ENCODE data around the gene PRDM13. TPM values are rescaled to one million over a fixed set of nuclear protein-coding genes. Genes with fewer than 3 reads are reported as not detected.
"Not testable (repeated sequence)": the region's sequence is repeated elsewhere in the genome, so short reads cannot be mapped to it uniquely, and the experiment has no call there.

Gene PRDM13
- total and polyA plus RNA-seq, 2 experiments from 2014 or later = not detected

DNA sequence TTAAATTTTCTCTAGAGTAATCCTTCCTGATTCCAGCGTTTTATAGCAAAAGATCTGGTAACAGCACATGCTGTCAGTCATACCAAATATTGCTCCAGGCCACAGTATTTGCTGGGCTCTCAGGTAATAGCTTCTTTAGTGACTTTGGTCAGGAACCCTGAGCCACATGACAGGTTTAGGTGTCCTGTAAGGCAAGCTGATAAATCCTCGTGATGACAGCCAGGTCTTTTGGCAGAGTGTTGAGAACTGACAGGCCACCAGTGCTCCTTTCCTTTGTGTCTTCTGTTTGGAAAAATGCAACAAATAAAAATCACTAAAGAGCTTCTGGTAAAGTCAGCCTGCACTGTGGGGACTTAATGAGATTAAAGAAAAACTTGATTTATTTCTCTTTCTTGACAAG, 34.6 kb downstream of the PRDM13 start:
- no peaks in the 10 kb centered on the region for H4K20me1 ChIP-seq (ENCODE audit: insufficient read depth)
- H3K27ac ChIP-seq = no peak overlapping the region
- WGBS, 2 experiments (ENCODE audit: low coverage in 1 of 2, low lambda C conversion rate in 2 of 2, missing lambda C conversion rate in 2 of 2) = 0 to 8% methylated on average over 2 of the region's 2 CpGs
- no peak for TF ChIP-seq EZH2 (IDR thresholded peaks at IDR 0.05; ENCODE audit: insufficient read depth, poor library complexity, severe bottlenecking)
- no peak for TF ChIP-seq EZH2phosphoT487 (IDR thresholded peaks at IDR 0.05; ENCODE audit: insufficient read depth, low read depth)
- no peaks in the 10 kb centered on the region for H3K36me3 ChIP-seq (ENCODE audit: low read depth)
- in situ Hi-C loops (cut with MboI) = no loop called here
- H3F3A ChIP-seq (ENCODE audit: insufficient read depth) = no peaks in the 10 kb centered on the region
- no peak overlapping the region for H3K9ac ChIP-seq
- H3K4me1 ChIP-seq (ENCODE audit: insufficient read depth) = no peaks in the 10 kb centered on the region
- no peaks in the 10 kb centered on the region for H3K9me2 ChIP-seq (ENCODE audit: insufficient read depth)
- H3K9me3 ChIP-seq (ENCODE audit: low read depth) = no peaks in the 10 kb centered on the region
- DNase-seq = no peak
- no peaks in the 10 kb centered on the region for H3K27me3 ChIP-seq (replicated peaks; ENCODE audit: insufficient read depth)
- no peaks in the 10 kb centered on the region for H3K79me2 ChIP-seq (ENCODE audit: insufficient read depth)
- no peak overlapping the region for H3K4me3 ChIP-seq
- H3K4me2 ChIP-seq (ENCODE audit: unreplicated experiment) = no peak overlapping the region
- H2AFZ ChIP-seq = no peak overlapping the region

DNA sequence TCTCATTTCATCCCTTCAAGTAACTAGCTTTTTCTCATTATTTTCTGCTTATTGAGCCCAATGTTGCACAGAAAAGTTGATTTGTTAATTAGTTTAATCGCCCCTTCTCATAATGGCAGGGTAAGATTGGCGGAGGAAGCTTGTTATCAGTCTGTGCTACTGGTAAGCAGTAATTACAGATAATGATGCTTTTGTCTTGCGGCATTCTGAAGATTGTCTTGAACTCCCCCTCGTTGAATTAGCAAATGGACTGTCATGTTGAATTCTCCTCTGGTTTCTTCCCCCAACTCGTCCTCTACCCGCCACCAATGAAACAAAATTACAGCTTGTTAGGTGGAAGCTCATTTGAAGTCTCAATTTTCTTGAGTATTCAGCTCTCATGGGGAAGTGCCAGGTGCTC, 39.4 kb downstream of the PRDM13 start:
- no peaks in the 10 kb centered on the region for H3K4me1 ChIP-seq (ENCODE audit: insufficient read depth)
- no peaks in the 10 kb centered on the region for H4K20me1 ChIP-seq (ENCODE audit: insufficient read depth)
- TF ChIP-seq EZH2 (IDR thresholded peaks at IDR 0.05; ENCODE audit: insufficient read depth, poor library complexity, severe bottlenecking) = no peak
- TF ChIP-seq EZH2phosphoT487 (IDR thresholded peaks at IDR 0.05; ENCODE audit: insufficient read depth, low read depth) = no peak
- H3K27ac ChIP-seq = no peak overlapping the region
- no peaks in the 10 kb centered on the region for H3K27me3 ChIP-seq (replicated peaks; ENCODE audit: insufficient read depth)
- no peaks in the 10 kb centered on the region for H3K9me2 ChIP-seq (ENCODE audit: insufficient read depth)
- H3F3A ChIP-seq (ENCODE audit: insufficient read depth) = no peaks in the 10 kb centered on the region
- no peak for DNase-seq
- H2AFZ ChIP-seq = no peak overlapping the region
- no peaks in the 10 kb centered on the region for H3K79me2 ChIP-seq (ENCODE audit: insufficient read depth)
- WGBS, 2 experiments (ENCODE audit: low coverage in 1 of 2, low lambda C conversion rate in 2 of 2, missing lambda C conversion rate in 2 of 2) = 22% methylated on average over 6 of the region's 6 CpGs
- H3K36me3 ChIP-seq (ENCODE audit: low read depth) = no peaks in the 10 kb centered on the region
- H3K9me3 ChIP-seq (ENCODE audit: low read depth) = no peaks in the 10 kb centered on the region
- no peak overlapping the region for H3K9ac ChIP-seq
- H3K4me2 ChIP-seq (ENCODE audit: unreplicated experiment) = no peak overlapping the region
- no peak overlapping the region for H3K4me3 ChIP-seq
- in situ Hi-C loops (cut with MboI) = no loop called here

DNA sequence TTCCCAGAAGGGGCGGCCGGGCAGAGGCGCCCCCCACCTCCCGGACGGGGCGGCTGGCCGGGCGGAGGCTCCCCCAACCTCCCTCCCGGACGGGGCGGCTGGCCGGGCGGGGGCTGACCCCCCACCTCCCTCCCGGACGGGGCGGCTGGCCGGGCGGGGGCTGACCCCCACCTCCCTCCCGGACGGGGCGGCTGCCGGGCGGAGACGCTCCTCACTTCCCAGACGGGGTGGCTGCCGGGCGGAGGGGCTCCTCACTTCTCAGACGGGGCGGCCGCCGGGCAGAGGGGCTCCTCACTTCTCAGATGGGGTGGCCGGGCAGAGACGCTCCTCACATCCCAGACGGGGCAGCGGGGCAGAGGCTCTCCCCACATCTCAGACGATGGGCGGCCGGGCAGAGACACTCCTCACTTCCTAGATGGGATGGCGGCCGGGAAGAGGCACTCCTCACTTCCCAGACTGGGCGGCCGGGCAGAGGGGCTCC, 43.5 kb downstream of the PRDM13 start:
- H3K27ac ChIP-seq; in situ Hi-C loops (cut with MboI); H3K27me3 ChIP-seq (replicated peaks; ENCODE audit: insufficient read depth); H3K4me1 ChIP-seq (ENCODE audit: insufficient read depth); H2AFZ ChIP-seq; DNase-seq; H3K79me2 ChIP-seq (ENCODE audit: insufficient read depth); H3K9ac ChIP-seq; H4K20me1 ChIP-seq (ENCODE audit: insufficient read depth); H3K4me2 ChIP-seq (ENCODE audit: unreplicated experiment); H3K36me3 ChIP-seq (ENCODE audit: low read depth); H3K4me3 ChIP-seq; H3K9me3 ChIP-seq (ENCODE audit: low read depth); H3K9me2 ChIP-seq (ENCODE audit: insufficient read depth); H3F3A ChIP-seq (ENCODE audit: insufficient read depth): not testable (repeated sequence)
- 80% methylated on average over 2 of the region's 42 CpGs; no CpG with 5 or more reads in 1 of the 2 experiments for WGBS, 2 experiments (ENCODE audit: low coverage in 1 of 2, low lambda C conversion rate in 2 of 2, missing lambda C conversion rate in 2 of 2)

DNA sequence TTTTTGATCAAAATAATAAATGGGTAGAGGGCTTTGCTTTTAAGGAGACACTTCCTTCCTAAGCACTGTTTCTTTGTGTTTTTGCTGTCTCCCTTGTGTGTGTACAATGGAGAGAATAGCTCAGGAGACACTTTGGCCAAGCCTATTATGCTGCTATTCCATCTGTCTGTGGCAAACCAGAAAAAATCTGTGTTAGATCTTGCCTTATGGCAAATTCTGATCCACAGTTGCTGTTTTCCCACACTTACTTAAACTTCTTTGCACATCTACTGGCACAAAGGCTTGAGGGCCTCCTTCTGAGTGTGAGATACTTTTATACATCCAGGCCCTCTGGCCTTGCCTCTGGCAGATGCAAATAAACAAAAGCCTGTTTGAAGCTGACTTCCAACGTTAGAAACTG, 53.6 kb downstream of the PRDM13 start:
- H4K20me1 ChIP-seq (ENCODE audit: insufficient read depth) = no peaks in the 10 kb centered on the region
- no peak overlapping the region for H2AFZ ChIP-seq
- H3K79me2 ChIP-seq (ENCODE audit: insufficient read depth) = no peaks in the 10 kb centered on the region
- no peaks in the 10 kb centered on the region for H3K27me3 ChIP-seq (replicated peaks; ENCODE audit: insufficient read depth)
- no peaks in the 10 kb centered on the region for H3K9me3 ChIP-seq (ENCODE audit: low read depth)
- no peak overlapping the region for H3K9ac ChIP-seq
- H3K4me3 ChIP-seq = no peak overlapping the region
- H3K9me2 ChIP-seq (ENCODE audit: insufficient read depth) = no peaks in the 10 kb centered on the region
- DNase-seq = no peak
- no peaks in the 10 kb centered on the region for H3K36me3 ChIP-seq (ENCODE audit: low read depth)
- in situ Hi-C loops (cut with MboI) = no loop called here
- no peaks in the 10 kb centered on the region for H3F3A ChIP-seq (ENCODE audit: insufficient read depth)
- H3K27ac ChIP-seq = no peak overlapping the region
- no peaks in the 10 kb centered on the region for H3K4me1 ChIP-seq (ENCODE audit: insufficient read depth)
- 0% methylated on average over 1 of the region's 1 CpG for WGBS, 2 experiments (ENCODE audit: low coverage in 1 of 2, low lambda C conversion rate in 2 of 2, missing lambda C conversion rate in 2 of 2)
- TF ChIP-seq EZH2 (IDR thresholded peaks at IDR 0.05; ENCODE audit: insufficient read depth, poor library complexity, severe bottlenecking) (no peak), EZH2phosphoT487 (IDR thresholded peaks at IDR 0.05; ENCODE audit: insufficient read depth, low read depth) (no peak)
- no peak overlapping the region for H3K4me2 ChIP-seq (ENCODE audit: unreplicated experiment)

DNA sequence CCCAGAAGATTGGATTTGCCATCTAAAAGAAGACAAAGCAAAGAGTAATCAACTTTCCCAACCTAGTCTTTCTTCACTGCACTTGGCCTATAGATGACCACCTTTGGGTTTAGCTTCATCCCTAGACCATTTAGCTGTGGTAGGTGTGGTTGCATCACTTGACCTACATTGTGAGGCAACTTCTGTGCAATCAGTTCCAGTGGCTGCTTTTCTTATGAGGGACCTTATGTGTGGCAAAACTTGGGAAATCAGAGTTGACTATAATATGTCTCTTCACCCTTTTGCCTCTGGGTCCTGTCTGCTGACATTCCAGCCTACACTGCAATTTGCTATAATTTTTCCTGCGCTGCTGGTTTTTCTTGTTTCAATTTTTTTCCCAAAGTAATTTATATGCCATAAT, 55.2 kb downstream of the PRDM13 start:
- Histone ChIP-seq H3K4me3 (no peak overlapping the region), H3K4me1 (ENCODE audit: insufficient read depth) (no peaks in the 10 kb centered on the region), H3K79me2 (ENCODE audit: insufficient read depth) (no peaks in the 10 kb centered on the region), H4K20me1 (ENCODE audit: insufficient read depth) (no peaks in the 10 kb centered on the region), H3K27ac (no peak overlapping the region), H3K27me3 (replicated peaks; ENCODE audit: insufficient read depth) (no peaks in the 10 kb centered on the region), H3K9ac (no peak overlapping the region), H2AFZ (no peak overlapping the region), H3K9me2 (ENCODE audit: insufficient read depth) (no peaks in the 10 kb centered on the region), H3K9me3 (ENCODE audit: low read depth) (no peaks in the 10 kb centered on the region), H3K4me2 (ENCODE audit: unreplicated experiment) (no peak overlapping the region), H3F3A (ENCODE audit: insufficient read depth) (no peaks in the 10 kb centered on the region), H3K36me3 (ENCODE audit: low read depth) (no peaks in the 10 kb centered on the region)
- no peak for DNase-seq
- in situ Hi-C loops (cut with MboI) = no loop called here
- WGBS, 2 experiments (ENCODE audit: low coverage in 1 of 2, low lambda C conversion rate in 2 of 2, missing lambda C conversion rate in 2 of 2) = 39 to 59% methylated on average over 1 of the region's 1 CpG
- no peak for TF ChIP-seq EZH2 (IDR thresholded peaks at IDR 0.05; ENCODE audit: insufficient read depth, poor library complexity, severe bottlenecking)
- no peak for TF ChIP-seq EZH2phosphoT487 (IDR thresholded peaks at IDR 0.05; ENCODE audit: insufficient read depth, low read depth)

All from GM23248 (cell line).